NB4 (cell line): ENCODE data around the gene E2F3.

Source experiments
- DNase-seq: peaks from one replicate; pipeline ENCODE4 v3.0.0; 2010; ENCODE audit warnings: low read depth
- H3K4me3 ChIP-seq: one replicate; pipeline ENCODE4 v1.5.1; 2011; ENCODE audit warnings: mild to moderate bottlenecking, low read depth, low read length, moderate library complexity
- MYC ChIP-seq: IDR thresholded peaks from 2 replicates; pipeline ENCODE4 v1.6.1; 2011; ENCODE audit warnings: low read depth, low read length
- POLR2A ChIP-seq: IDR thresholded peaks from 2 replicates; pipeline ENCODE4 v1.6.1; 2011; ENCODE audit warnings: mild to moderate bottlenecking; ENCODE audit not compliant: insufficient read length; ENCODE audit errors: extremely low read depth
- TF ChIP-seq, protein P1 (sequence below): IDR thresholded peaks from one replicate; pipeline ENCODE4 v1.5.1; 2012; ENCODE audit warnings: low read depth, low read length
- TF ChIP-seq, protein P2 (sequence below): IDR thresholded peaks from 2 replicates; pipeline ENCODE4 v1.6.1; 2011; ENCODE audit warnings: low read depth, low read length

E2F3 gene

DNA sequence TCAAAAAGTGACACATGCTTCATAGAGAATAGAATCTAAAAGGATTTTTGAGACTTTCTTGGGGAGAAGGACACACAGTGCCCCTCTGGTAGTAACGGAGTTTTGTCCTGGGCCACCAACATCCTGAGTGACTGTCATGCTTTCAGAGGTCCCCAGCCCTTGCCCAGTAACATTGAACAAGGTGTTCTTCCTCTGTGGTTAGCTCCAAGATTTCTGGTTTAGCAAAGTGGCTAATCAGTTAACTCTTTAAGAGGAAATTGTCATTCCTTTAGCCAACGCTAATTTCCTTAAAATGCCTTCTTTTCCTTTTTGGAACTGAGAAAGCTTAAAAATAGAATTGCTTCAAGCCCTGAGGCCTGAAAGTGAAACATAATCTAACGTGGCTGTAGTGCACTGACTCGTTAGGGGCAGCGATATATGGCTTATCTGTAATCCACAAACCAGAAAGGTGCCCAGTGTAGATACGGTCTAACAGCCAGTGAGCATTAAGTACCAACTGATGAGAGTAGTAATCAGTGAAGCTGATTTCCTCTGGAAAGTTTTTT lies 7.8 kb downstream of the E2F3 start:
- DNase-seq, result no peak
- TF ChIP-seq, protein P1, sequence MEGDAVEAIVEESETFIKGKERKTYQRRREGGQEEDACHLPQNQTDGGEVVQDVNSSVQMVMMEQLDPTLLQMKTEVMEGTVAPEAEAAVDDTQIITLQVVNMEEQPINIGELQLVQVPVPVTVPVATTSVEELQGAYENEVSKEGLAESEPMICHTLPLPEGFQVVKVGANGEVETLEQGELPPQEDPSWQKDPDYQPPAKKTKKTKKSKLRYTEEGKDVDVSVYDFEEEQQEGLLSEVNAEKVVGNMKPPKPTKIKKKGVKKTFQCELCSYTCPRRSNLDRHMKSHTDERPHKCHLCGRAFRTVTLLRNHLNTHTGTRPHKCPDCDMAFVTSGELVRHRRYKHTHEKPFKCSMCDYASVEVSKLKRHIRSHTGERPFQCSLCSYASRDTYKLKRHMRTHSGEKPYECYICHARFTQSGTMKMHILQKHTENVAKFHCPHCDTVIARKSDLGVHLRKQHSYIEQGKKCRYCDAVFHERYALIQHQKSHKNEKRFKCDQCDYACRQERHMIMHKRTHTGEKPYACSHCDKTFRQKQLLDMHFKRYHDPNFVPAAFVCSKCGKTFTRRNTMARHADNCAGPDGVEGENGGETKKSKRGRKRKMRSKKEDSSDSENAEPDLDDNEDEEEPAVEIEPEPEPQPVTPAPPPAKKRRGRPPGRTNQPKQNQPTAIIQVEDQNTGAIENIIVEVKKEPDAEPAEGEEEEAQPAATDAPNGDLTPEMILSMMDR, result no peak
- TF ChIP-seq, protein P2, sequence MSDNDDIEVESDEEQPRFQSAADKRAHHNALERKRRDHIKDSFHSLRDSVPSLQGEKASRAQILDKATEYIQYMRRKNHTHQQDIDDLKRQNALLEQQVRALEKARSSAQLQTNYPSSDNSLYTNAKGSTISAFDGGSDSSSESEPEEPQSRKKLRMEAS, result no peak
- TF ChIP-seq POLR2A (no peak), MYC (no peak)
- no peak overlapping the region for H3K4me3 ChIP-seq

DNA sequence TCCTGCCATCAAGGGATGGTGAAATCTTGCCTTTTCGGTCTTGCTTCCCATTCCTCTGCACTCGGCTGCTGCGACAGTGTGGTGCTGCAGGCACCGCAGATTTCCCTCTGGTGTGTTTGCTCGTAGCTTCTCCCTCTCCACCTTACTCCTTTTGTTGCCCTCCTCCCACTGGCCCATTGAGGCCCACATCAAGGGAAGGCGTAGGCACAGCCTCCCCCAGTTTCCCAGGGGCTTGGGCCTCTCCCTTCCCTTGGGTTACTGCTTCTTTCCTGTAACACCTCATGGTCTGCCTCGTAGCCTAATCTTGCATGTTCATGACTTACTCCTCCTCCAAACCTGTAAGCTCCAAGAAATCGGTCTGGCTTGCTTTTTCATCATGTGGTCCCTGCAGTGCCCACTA lies 9.9 kb downstream of the E2F3 start:
- DNase-seq, result no peak
- TF ChIP-seq, protein P1, result no peak
- TF ChIP-seq, protein P2, result no peak
- TF ChIP-seq POLR2A (no peak), MYC (no peak)
- no peak overlapping the region for H3K4me3 ChIP-seq

DNA sequence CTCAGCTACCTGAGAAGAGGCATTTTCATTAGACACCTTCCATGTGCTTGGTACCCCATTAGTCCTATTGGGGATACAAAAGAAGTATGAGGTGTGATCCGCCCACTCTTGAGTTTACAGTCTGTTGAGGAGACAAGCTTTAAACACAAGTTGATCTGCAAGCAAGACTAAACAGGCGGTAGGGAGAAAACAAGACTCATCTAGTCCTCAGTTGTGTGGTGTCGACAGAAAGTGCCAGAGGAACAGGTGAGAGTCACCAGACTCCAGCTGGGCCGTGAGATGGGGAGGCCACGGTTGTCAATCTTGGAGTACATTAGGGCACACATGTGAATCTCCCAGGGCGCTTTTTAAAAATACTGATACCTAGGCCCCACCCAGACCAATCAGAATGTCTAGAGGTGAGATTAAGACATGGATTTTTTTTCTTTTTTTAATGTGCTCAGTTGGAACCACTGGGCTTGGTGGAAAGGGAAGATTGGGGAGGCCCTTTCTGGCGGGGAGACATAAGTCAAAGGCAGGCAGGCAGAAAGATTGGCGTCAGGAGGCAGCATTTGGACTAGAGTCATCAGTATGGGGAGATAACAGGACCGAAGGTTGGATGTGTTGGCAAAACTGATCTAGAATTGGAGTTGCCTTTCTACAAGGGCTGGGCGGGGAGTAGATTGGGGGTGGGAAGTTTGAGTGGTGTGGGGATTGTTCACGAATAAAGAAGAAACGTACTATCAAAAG lies 10.4 kb downstream of the E2F3 start:
- no peak for DNase-seq
- TF ChIP-seq, protein P1, result no peak
- TF ChIP-seq MYC (no peak), POLR2A (no peak)
- TF ChIP-seq, protein P2, result no peak
- no peak overlapping the region for H3K4me3 ChIP-seq

DNA sequence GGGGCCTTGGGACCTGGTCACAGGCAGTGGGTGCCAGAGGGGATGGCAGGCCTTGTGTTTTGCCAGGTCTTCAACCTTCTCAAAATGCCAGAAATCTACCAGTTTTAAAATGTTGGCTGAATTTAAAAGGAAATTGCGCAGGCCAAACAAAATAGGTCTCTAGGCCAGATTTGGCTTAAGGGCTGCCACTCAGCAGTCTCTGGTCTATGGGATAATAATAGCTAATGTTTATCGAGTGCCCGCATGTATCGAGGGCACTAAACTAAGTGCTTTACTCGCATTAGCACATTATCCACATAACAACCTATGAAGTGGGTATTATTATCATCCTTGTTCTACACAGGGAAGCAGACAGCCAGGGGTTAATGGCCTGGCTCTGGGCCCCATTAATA lies 11.0 kb downstream of the E2F3 start:
- DNase-seq, result no peak
- H3K4me3 ChIP-seq, result no peak overlapping the region
- TF ChIP-seq, protein P1, result no peak
- TF ChIP-seq, protein P2, result no peak
- TF ChIP-seq POLR2A (no peak), MYC (no peak)

DNA sequence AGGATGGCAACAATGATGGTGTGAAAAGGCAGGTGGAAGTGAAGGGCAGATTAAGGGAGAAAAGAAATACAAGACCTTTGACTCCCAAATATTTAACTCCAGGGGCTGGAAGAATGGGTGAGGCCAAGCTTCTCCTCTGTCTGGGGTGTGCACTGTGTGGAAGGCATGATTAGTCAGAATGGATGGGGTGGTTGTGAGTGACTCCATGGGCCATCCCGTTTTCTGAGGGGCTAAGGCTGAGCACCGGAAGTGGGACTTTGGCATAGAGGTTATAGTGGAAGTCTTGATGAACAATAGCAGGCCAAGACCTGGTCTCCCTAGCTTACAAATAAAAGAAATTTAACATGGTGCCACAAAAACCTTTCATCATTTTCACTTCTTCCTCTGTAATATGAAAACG lies 12.1 kb downstream of the E2F3 start:
- H3K4me3 ChIP-seq, result no peak overlapping the region
- no peak for DNase-seq
- TF ChIP-seq MYC (no peak), POLR2A (no peak)
- TF ChIP-seq, protein P1, result no peak
- TF ChIP-seq, protein P2, result no peak
